GM12878 (cell line): Measurements from ENCODE around the gene CEP68. TPM values are rescaled to one million over a fixed set of nuclear protein-coding genes. Genes with fewer than 3 reads are reported as not detected.

Experiments used
- ATAC-seq: fragments of 200-7000 bp; cut with Tn5 transposase; 3 replicates; pipeline ENCODE4 v1.9.1; 2020; ENCODE audit warnings: mild to moderate bottlenecking, moderate library complexity
- BruUV-seq: library from RNA; stranded (reverse); fragments of 400-500 nt; replicated peaks from 2 replicates; lab custom pipeline; 2021; lab: Mats Ljungman, UMichigan
- CTCF ChIA-PET: fragments of 300-600 bp; sonication (Branson Sonifier 250); formaldehyde crosslinking; extraction: SDS; loops from one replicate; lab custom pipeline; 2021; ENCODE audit warnings: inconsistent platforms; lab: Yijun Ruan, JAX
- POLR2A ChIA-PET: fragments of 350-600 bp; formaldehyde crosslinking; extraction: SDS; loops from one replicate; lab custom pipeline; 2021; ENCODE audit warnings: inconsistent platforms; lab: Charles Lee
- RAD21 ChIA-PET: fragments of 300-600 bp; sonication (Branson Sonifier 250); formaldehyde crosslinking; loops from one replicate; lab custom pipeline; 2023; ENCODE audit warnings: antibody characterized with exemption; ENCODE audit not compliant: unreplicated experiment; lab: Charles Lee
- SMC1A ChIA-PET: fragments of 300-600 bp; sonication (Branson Sonifier 250); formaldehyde crosslinking; loops from one replicate; lab custom pipeline; 2023; ENCODE audit not compliant: unreplicated experiment, uncharacterized antibody; lab: Charles Lee
- DNase-seq: peaks from one replicate; pipeline ENCODE4 v3.0.0-alpha.2; 2011; ENCODE audit warnings: low read depth, low spot score
- FAIRE-seq: peaks from 3 replicates; lab custom pipeline; 2011; peaks lifted over from hg19 to GRCh38; lab: Jason Lieb, UNC
- H2AFZ ChIP-seq: 2 replicates; pipeline ENCODE4 v1.6.0; 2011; ENCODE audit warnings: low read depth, low read length, control low read depth; ENCODE audit not compliant: control insufficient read depth
- H3K27ac ChIP-seq: 2 replicates; pipeline ENCODE4 v1.5.1; 2011; ENCODE audit warnings: control low read depth; ENCODE audit not compliant: control insufficient read depth, insufficient read depth
- H3K27me3 ChIP-seq, 2 experiments: replicated peaks in 1 of 2; 2 replicates each; pipeline versions ENCODE4 v1.6.0 to v1.6.1; 2011; ENCODE audit warnings: low read length in 1 of 2; ENCODE audit not compliant: control insufficient read depth in 2 of 2, insufficient read depth in 2 of 2
- H3K36me3 ChIP-seq, 2 experiments: 2 replicates each; pipeline ENCODE4 v1.5.1; 2011; ENCODE audit warnings: low read length in 1 of 2; ENCODE audit not compliant: control insufficient read depth in 2 of 2, insufficient read depth in 2 of 2
- H3K4me1 ChIP-seq: 2 replicates; pipeline ENCODE4 v1.6.1; 2011; ENCODE audit warnings: mild to moderate bottlenecking, low read length, moderate library complexity, mixed read lengths; ENCODE audit not compliant: control insufficient read depth, insufficient read depth
- H3K4me2 ChIP-seq: 2 replicates; pipeline ENCODE4 v1.6.0; 2011; ENCODE audit warnings: control low read depth; ENCODE audit not compliant: control insufficient read depth, insufficient read depth
- H3K4me3 ChIP-seq: fragments of 200-600 bp; sonication (generic); 2 replicates; pipeline ENCODE4 v1.5.1; 2016
- H3K79me2 ChIP-seq: 2 replicates; pipeline ENCODE4 v1.6.0; 2011; ENCODE audit warnings: low read length; ENCODE audit not compliant: control insufficient read depth, insufficient read depth
- H3K9ac ChIP-seq: 2 replicates; pipeline ENCODE4 v1.8.0; 2011; ENCODE audit warnings: low read length, control low read depth, mixed read lengths; ENCODE audit not compliant: control insufficient read depth, insufficient read depth
- H3K9me3 ChIP-seq: replicated peaks from 3 replicates; pipeline ENCODE4 v1.5.1; 2011; ENCODE audit warnings: mild to moderate bottlenecking, low read length; ENCODE audit not compliant: control insufficient read depth, insufficient read depth
- H4K20me1 ChIP-seq: 2 replicates; pipeline ENCODE4 v1.6.0; 2011; ENCODE audit not compliant: control insufficient read depth, insufficient read depth
- CBFB ChIP-seq: IDR thresholded peaks from 2 replicates; pipeline ENCODE4 v1.6.1; 2016; ENCODE audit warnings: antibody characterized with exemption, low read depth
- CREB1 ChIP-seq: IDR thresholded peaks from 2 replicates; pipeline ENCODE4 v1.6.1; 2012; ENCODE audit warnings: low read depth, mild to moderate bottlenecking, inconsistent platforms
- EZH2 ChIP-seq: IDR thresholded peaks from 2 replicates; pipeline ENCODE4 v1.6.1; 2012; ENCODE audit warnings: low read depth, mild to moderate bottlenecking, control low read depth, inconsistent platforms, low read length, borderline replicate concordance; ENCODE audit not compliant: control insufficient read depth
- GABPA ChIP-seq: IDR thresholded peaks from 2 replicates; pipeline ENCODE4 v1.6.1; 2014; ENCODE audit warnings: antibody characterized with exemption, low read depth, mild to moderate bottlenecking, inconsistent platforms
- LARP7 ChIP-seq: fragments of 450-650 bp; IDR thresholded peaks from 2 replicates; pipeline ENCODE4 v1.6.1; 2017; ENCODE audit warnings: mild to moderate bottlenecking
- NFXL1 ChIP-seq: fragments of 450-650 bp; IDR thresholded peaks from 2 replicates; pipeline ENCODE4 v1.6.1; 2017; ENCODE audit warnings: antibody characterized with exemption, mild to moderate bottlenecking, borderline replicate concordance
- PAX5 ChIP-seq: IDR thresholded peaks from 2 replicates; pipeline ENCODE4 v1.6.1; 2011; ENCODE audit warnings: low read depth, low read length, borderline replicate concordance
- PKNOX1 ChIP-seq: fragments of 450-650 bp; IDR thresholded peaks from 2 replicates; pipeline ENCODE4 v1.6.1; 2016; ENCODE audit warnings: mild to moderate bottlenecking
- POU2F2 ChIP-seq: IDR thresholded peaks from 3 replicates; pipeline ENCODE4 v1.6.1; 2011; ENCODE audit warnings: low read depth, mild to moderate bottlenecking, low read length, borderline replicate concordance
- SMARCA5 ChIP-seq: fragments of 450-650 bp; IDR thresholded peaks from 2 replicates; pipeline ENCODE4 v1.6.1; 2017; ENCODE audit warnings: mild to moderate bottlenecking
- TBL1XR1 ChIP-seq: IDR thresholded peaks from 2 replicates; pipeline ENCODE4 v1.6.1; 2012; ENCODE audit warnings: low read depth, low read length, improper control_type of control experiment
- WGBS: methylation state at CpG from one replicate; pipeline ENCODE4 v1.1.6; 2016; ENCODE audit warnings: low lambda C conversion rate; ENCODE audit not compliant: insufficient replicate concordance, insufficient coverage; ENCODE audit errors: missing lambda C conversion rate; 5-methylcytosine and 5-hydroxymethylcytosine counted together
- in situ Hi-C: fragments of 300-500 bp; cut with MboI; formaldehyde crosslinking; loops from 9 replicates; pipeline ENCODE4 v1.14.3; 2018; ENCODE audit warnings: mixed read lengths
- intact Hi-C: fragments of 100-400 bp; cut with micrococcal nuclease; formaldehyde crosslinking; loops from one replicate; pipeline ENCODE4 v1.14.2; 2022; ENCODE audit not compliant: unreplicated experiment
- polyA plus RNA-seq, 11 experiments: library from polyadenylated mRNA; depleted of rRNA in 4 of 11; unstranded in 6 of 11; stranded (reverse) in 5 of 11; fragments of >200 nt; fragmentation: Nextera tagmentation in 4 of 11; fragmentation: Illumina TruSeq in 1 of 11; extraction: Ambion mirVana in 4 of 11; extraction: Trizol in 1 of 11; gene quantifications; 1 replicate in 1 of 11; 2 replicates in 10 of 11; pipeline versions ENCODE4 v1.2.1 to v1.2.3, GENCODE V29; 2011 to 2016; ENCODE audit warnings: inconsistent platforms in 2 of 11, missing spikeins in 2 of 11, low read depth in 1 of 11
- total RNA-seq, 4 experiments: library from RNA; depleted of rRNA in 3 of 4; stranded (reverse); fragments of >200 nt in 3 of 4; fragmentation: Illumina TruSeq in 1 of 4; extraction: Trizol in 1 of 4; gene quantifications; 2 replicates each; pipeline versions ENCODE4 v1.2.1 to v1.2.3, GENCODE V29; 2013 to 2021
- TF ChIP-seq, protein P1 (sequence below): fragments of 450-650 bp; formaldehyde crosslinking; IDR thresholded peaks from 2 replicates; pipeline ENCODE4 v1.5.0; 2022; ENCODE audit warnings: mild to moderate bottlenecking, missing genetic modification characterization

CEP68 gene
- total and polyA plus RNA-seq, 10 of the 15 experiments (the other 5 are each of a cell fraction or from before 2014, with no cell fraction given): 1.1 to 11.1 (median 7.4) TPM

DNA sequence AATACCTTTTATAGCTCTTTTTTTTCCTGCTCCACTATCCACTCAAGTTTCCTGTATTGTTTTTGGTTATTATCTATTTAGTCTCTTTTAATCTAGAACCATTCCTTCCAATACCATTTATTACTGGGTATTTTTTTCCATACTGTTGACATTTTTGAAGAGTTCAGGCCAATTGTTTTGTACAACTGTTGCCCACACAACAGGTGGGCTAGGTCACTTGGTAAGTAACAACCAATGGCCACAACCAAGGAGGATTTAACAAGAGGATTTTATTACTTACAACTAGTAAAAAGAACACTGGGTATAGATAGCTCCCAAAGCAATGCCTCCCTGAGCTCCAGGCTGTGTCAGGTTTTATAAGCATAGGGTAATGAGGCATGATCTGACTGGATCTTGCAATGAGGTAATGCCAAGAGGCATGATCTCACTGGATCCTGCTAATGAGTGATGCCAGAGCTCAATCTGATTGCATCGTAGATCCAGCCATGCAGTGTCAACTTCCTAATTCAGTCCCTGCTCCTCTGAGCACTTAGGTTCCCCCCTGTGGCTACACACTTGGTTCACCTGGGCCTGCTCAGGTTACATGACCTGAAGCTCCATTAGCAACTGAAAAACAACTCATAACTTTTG, 7.1 kb upstream of the CEP68 start:
- FAIRE-seq (no peak), ATAC-seq (no peak), DNase-seq (no peak)
- H3K79me2 ChIP-seq: no peaks in the 10 kb centered on the region; the same call in 1 of the 2 replicates
- H3K4me3 ChIP-seq: no peak overlapping the region
- no peak overlapping the region for H3K9ac ChIP-seq
- ChIA-PET CTCF (interaction anchor here (0.7 to 1.8 kb wide), 6 partner anchors 9 to 462 kb away, joined by 3 to 7 read pairs (median 4); no protein-coding TSS in a partner anchor), RAD21 (no interaction called here), POLR2A (interaction anchor here (0.6 kb wide), 2 partner anchors 178 to 362 kb away, joined by 3 to 5 read pairs; partner anchors contain the start of gene ACTR2), SMC1A (interaction anchor here (0.7 to 1.3 kb wide), 8 partner anchors 16 to 306 kb away, joined by 3 to 5 read pairs (median 3); no protein-coding TSS in a partner anchor)
- H4K20me1 ChIP-seq: no peaks in the 10 kb centered on the region
- H3K9me3 ChIP-seq: peaks cover 17% of the 10 kb centered on the region
- no peaks in the 10 kb centered on the region for H3K36me3 ChIP-seq
- in situ Hi-C loops: no loop called here
- no TSS peak for BruUV-seq
- WGBS: 100% methylated on average over 1 of the region's 1 CpG
- no peaks in the 10 kb centered on the region for H3K27me3 ChIP-seq
- no peak overlapping the region for H3K27ac ChIP-seq
- TF ChIP-seq CREB1 (0 out of 2 replicates have a peak, but pooled peaks have one; percentile 22), POU2F2 (no peak)
- TF ChIP-seq, all 136 proteins: peak for 1
- intact Hi-C loops: no loop called here
- no peak overlapping the region for H2AFZ ChIP-seq
- no peak overlapping the region for H3K4me2 ChIP-seq
- H3K4me1 ChIP-seq: peaks cover 24% of the 10 kb centered on the region

- in situ Hi-C loops (no loop called here), intact Hi-C loops (no loop called here)
- Histone ChIP-seq H3K36me3 (no peaks in the 10 kb centered on the region), H3K27me3 (no peaks in the 10 kb centered on the region), H3K4me1 (peaks cover 38% of the 10 kb centered on the region), H3K79me2 (peaks cover 4% of the 10 kb centered on the region), H3K4me2 (no peak overlapping the region), H3K27ac (no peak overlapping the region), H3K4me3 (no peak overlapping the region), H2AFZ (no peak overlapping the region), H3K9ac (no peak overlapping the region), H4K20me1 (no peaks in the 10 kb centered on the region), H3K9me3 (peaks cover 11% of the 10 kb centered on the region; the same call in 2 of the 3 replicates)
- FAIRE-seq (no peak), ATAC-seq (no peak), DNase-seq (no peak)
- ChIA-PET RAD21 (interaction anchor here (0.6 to 1.0 kb wide), 4 partner anchors 19 to 523 kb away, joined by 3 read pairs; no protein-coding TSS in a partner anchor), CTCF (interaction anchor here (0.7 to 0.9 kb wide), 3 partner anchors 97 to 476 kb away, joined by 3 read pairs; no protein-coding TSS in a partner anchor), POLR2A (interaction anchor here (0.5 to 1.0 kb wide), 4 partner anchors 8 to 44 kb away, joined by 3 to 6 read pairs (median 4); no protein-coding TSS in a partner anchor), SMC1A (interaction anchor here (1.4 kb wide), 1 partner anchor 11 kb away, joined by 4 read pairs; no protein-coding TSS in a partner anchor)
- no TSS peak for BruUV-seq
- 98% methylated on average over 3 of the region's 3 CpGs for WGBS
- TF ChIP-seq TBL1XR1: no peak
- no peak for TF ChIP-seq GABPA
- TF ChIP-seq EZH2: no peak
- TF ChIP-seq, protein P1, sequence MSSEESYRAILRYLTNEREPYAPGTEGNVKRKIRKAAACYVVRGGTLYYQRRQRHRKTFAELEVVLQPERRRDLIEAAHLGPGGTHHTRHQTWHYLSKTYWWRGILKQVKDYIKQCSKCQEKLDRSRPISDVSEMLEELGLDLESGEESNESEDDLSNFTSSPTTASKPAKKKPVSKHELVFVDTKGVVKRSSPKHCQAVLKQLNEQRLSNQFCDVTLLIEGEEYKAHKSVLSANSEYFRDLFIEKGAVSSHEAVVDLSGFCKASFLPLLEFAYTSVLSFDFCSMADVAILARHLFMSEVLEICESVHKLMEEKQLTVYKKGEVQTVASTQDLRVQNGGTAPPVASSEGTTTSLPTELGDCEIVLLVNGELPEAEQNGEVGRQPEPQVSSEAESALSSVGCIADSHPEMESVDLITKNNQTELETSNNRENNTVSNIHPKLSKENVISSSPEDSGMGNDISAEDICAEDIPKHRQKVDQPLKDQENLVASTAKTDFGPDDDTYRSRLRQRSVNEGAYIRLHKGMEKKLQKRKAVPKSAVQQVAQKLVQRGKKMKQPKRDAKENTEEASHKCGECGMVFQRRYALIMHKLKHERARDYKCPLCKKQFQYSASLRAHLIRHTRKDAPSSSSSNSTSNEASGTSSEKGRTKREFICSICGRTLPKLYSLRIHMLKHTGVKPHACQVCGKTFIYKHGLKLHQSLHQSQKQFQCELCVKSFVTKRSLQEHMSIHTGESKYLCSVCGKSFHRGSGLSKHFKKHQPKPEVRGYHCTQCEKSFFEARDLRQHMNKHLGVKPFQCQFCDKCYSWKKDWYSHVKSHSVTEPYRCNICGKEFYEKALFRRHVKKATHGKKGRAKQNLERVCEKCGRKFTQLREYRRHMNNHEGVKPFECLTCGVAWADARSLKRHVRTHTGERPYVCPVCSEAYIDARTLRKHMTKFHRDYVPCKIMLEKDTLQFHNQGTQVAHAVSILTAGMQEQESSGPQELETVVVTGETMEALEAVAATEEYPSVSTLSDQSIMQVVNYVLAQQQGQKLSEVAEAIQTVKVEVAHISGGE: no peak
- no peak for TF ChIP-seq CBFB
- no peak for TF ChIP-seq PKNOX1
- TF ChIP-seq NFXL1: no peak
- TF ChIP-seq LARP7: no peak
- TF ChIP-seq SMARCA5: no peak
- no peak for TF ChIP-seq PAX5
Observed at GRCh38 chr2:65050931-65051330, 5.3 kb upstream of the CEP68 start.
